ENCODE data around the gene MRPL4.

DNA sequence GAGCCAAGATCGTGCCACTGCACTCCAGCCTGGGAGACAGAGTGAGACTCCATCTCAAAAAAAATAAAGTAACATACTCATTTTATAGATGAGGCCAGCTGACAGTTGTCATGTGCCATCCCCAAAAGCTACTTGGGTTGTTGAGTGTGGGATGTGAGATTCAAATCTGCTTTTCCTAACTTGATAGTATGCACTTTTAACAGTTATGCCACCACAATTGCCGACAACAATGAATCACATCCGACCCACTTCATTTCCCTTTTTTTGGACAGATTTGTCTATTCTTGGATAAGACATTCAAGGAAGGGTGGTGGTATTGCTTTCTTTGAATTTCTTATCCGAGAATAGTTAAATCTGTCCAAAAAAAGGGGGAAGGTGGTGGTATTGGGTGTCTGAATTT lies 41.0 kb upstream of the MRPL4 start:
- TF ChIP-seq CTCF (conservative IDR thresholded peaks at IDR 0.05; ENCODE audit: low read depth, low read length) (no peak), EZH2 (IDR thresholded peaks at IDR 0.05; ENCODE audit: borderline replicate concordance, low read depth, low read length, poor library complexity, severe bottlenecking) (no peak)

Measured in A673 (cell line).